Measurements from ENCODE around the gene NCAPD3.

The NCAPD3 gene

DNA sequence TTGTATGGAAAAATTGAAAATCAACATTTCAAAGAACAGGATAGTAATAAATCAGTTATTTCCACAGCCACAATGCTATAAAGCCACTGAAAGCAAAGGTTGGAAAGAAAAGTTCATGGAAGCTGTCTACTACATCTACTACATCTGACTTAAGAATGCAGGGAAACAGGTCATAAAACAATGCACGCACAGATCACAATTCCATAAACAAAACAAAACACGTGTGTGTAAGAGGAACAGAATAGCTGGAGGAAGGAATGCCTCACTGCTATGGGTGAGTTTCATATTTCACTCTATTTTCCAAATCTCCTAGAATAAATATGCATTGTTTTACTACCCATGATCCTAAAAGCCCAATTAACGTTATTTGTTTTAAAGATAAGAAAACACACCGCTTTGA is 66.3 kb downstream of the NCAPD3 start:
- no peak for DNase-seq

DNA sequence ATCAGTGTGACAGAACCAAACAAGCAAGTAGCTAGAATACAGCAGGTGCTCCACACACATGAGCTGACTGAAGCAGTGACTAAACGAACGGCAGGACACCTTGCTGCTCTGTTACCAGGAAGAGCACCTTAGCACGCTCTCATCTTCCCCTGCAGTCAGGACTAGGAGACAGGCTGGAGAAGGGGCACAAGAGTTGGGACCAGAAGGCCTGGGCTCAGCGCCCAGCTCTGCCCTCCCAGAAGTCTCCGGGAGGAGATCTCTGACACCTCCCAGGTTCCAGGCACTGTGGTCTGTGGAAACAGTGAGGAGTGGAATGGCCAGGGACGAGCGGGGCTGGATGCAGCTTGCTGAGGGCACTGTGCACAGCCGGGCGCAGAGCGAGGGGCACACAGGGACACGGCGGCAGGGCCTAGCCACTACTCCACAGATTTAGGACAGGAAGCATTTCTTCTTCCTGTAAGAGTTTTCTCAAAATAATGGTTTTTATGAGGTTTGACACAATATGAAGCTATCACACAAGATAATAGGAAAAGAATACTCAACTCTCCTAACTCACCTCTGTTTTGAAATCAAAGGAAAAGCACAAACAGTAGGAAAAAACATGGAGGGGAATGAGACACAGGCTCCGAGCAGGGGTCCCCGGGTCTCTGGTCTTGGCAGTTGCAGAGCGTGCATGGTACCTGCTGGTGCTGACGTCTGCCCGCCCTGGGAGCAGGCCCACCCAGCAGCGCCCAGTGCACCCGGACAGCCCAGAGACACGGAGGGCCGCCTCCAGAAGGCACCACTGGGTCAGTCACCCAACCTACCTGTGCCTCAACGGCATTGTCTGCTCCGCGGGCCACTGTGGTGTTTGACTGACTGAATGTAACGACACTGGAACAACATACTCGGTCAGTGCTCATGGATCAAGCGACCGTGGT is 67.6 kb downstream of the NCAPD3 start:
- DNase-seq, result no peak

- no peak for DNase-seq
Measured at GRCh38 chr11:134155456-134155855, 68.3 kb downstream of the NCAPD3 start.

- no peak for DNase-seq
Measured at GRCh38 chr11:134154441-134154840, 69.3 kb downstream of the NCAPD3 start.

DNA sequence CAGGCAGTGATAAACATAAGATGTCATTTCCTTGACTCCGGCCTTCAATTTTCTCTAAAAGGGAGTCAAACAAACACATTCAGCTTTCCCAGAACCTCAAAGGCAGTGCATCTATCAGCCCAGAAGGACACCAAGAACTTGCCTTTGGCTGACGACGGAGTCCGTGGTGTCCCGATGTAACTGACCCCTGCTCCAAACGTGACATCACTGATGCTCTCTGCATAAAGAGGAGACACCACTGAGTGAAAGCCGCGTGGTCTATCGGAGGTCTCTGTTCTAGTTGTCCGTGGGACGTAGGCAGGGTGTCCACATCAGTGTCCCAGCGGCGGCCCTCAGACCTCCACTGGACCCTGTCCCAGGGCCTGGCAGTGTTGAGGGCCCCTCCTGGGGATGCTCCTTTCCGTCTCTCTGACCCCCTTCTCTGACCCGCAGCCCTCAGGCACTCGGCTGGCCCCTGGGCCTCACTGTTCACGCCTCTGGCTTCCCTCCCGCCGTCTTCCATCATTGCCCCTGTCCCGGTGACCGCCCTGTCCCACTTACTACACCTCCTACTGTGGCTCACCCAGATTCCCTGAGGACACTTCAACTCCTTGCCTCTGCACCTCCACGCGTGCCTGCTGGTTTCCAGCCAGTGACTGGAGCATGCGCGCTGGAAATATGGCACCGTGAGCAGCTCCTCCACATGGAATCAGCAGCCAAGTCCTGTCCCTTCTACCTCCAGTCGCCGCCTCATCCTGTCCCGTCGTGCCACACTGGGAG is 70.4 kb downstream of the NCAPD3 start:
- DNase-seq, result no peak

- DNase-seq, result no peak
Measured at GRCh38 chr11:134152696-134153095, 71.1 kb downstream of the NCAPD3 start.

GRCh38 chr11:134151083-134151747 is 72.6 kb downstream of the NCAPD3 start:
- no peak for DNase-seq

DNA sequence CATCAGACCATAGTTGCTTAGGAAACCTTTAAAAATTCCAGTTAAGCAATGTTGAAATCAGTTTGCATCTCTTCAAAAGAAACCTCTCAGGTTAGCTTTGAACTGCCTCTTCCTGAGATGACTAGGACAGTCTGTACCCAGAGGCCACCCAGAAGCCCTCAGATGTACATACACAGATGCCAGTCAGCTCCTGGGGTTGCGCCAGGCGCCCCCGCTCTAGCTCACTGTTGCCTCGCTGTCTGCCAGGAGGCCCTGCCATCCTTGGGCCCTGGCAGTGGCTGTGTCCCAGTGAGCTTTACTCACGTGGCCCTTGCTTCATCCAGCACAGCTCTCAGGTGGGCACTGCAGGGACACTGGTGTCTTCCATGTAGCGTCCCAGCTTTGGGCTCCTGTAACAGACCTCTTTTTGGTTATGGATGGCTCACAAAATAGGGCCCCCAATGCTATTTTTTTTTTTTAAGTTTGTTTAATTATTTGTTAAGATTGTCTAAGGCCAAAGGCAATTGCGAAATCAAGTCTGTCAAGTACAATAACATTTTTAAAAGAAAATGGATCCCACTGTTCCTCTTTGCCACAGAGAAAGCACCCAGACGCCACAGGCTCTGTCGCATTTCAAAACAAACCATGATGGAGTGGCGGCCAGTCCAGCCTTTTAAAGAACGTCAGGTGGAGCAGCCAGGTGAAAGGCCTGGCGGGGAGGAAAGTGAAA is 73.4 kb downstream of the NCAPD3 start:
- DNase-seq, result no peak

GRCh38 chr11:134149371-134149770 is 74.4 kb downstream of the NCAPD3 start:
- no peak for DNase-seq

DNA sequence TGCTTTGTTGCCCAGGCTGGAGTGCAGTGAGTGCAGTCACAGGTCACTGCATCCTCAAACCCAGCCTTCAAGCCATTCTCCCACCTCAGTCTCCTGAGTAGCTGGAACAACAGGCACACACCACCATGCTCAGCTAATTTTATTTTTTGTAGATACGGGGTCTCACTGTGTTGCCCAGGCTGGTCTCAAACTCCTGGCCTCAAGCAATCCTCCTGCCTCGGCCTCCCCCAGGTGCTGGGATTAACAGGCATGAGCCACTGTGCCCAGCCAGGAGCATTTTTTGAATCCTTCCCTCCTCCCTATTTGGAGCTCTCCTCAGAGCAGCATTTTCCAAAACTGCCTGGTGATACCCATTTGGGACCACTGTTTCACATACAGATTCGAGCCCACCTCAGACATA is 77.2 kb downstream of the NCAPD3 start:
- DNase-seq, result no peak

DNA sequence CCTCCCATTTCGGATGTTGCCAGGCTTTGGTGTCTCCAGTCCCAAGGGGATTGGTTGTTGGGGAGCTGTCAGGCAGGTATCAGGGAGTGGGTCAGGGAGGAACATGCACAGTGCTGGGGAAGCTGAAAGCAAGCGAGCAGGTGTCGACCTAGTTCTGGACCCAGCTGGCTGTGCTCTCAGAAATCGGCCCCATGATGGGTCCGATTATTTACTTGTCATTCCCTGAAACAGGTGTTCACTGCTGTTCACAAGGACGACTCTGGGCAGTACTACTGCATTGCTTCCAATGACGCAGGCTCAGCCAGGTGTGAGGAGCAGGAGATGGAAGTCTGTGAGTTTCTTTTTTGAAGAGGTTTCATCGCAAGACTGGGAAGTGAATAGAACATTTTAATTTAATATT is 78.1 kb downstream of the NCAPD3 start:
- no peak for DNase-seq

GRCh38 chr11:134144744-134145143 is 79.0 kb downstream of the NCAPD3 start:
- no peak for DNase-seq

DNA sequence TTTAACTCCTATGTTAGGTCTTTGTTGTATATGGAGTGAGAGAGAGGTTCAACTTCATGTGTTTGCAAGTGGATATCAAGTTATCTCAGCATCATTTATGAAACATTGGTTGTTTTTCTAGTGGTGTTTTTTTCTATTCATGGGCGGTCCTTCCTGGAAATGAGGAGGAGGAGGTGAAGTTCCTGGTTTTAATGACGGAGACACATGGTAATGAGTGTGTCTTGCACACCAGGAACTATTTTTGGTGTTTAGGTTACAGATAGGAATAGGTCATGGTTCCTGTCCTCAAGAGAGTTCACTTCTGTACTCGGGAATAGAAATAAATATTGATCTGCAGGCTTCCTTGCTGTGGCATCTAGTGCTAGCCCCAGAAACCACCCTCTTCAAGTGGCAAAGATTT is 80.0 kb downstream of the NCAPD3 start:
- DNase-seq, result no peak

DNA sequence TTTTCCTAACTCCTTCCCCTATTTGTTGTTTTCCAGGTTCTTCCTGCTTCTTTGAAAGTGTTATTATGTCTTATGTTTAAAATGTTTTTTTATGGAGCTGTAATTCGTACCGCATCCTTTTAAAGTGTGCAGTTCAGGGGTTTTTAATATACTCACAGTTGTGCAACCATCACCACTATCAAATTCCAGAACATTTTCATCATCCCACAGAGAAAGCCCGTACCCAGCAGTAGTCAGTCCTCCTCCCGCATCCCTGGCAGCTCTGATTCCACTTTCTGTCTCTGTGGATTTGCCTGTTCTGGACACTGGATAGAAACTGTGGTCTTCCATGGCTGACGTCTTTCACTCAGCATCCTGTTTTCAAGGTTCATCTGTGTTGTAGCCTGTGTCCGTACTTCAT is 81.2 kb downstream of the NCAPD3 start:
- no peak for DNase-seq

GRCh38 chr11:134140961-134141490 is 82.7 kb downstream of the NCAPD3 start:
- DNase-seq, result no peak

DNA sequence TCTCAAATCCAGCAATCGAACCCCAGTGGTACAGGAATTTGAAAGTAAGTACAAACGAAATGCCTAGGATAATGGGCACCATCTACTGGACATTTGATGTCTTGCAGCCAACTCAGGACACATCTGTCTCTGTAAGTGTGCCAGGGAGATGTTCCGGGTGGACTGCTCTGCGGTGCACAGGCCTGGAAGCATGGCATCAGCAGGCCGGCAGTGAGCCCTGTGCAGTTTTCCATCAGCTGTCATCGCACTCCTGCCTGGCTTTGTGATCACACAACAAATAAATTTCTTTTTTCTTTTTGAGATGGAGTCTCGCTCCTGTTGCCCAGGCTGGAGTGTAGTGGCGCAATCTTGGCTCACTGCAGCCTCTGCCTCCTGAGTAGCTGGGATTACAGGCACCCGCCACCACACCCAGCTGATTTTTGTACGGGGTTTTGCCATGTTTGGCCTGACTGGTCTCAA is 83.9 kb downstream of the NCAPD3 start:
- peak; percentile 44 for DNase-seq

DNA sequence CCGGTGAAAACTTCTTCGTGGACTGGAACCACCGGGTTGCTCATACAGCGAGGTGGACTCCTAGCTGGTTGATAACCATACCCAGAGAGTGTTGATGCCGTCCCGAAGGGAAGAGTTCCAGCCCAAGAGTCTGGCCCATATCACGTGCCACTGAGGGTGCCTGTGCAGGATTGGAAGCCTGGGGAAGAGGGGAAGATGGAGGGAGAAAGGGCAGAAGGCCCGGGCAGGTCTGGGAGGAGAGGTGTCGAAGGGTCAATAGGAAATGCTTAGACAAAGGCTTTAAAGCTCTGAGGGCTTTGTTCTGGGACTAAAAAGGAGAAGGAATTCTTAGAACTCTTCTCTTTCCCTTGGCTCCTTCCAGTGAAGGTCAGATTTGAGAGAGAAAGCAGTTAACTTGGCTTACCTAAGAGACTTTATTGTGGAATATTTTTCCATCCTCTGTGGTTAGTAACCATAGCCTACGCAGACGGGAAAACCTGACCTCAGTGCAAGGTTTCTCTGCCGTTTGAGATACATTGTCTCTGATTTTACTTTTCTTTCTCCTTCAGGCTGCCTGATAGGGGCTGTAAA is 84.4 kb downstream of the NCAPD3 start:
- DNase-seq, result no peak

DNA sequence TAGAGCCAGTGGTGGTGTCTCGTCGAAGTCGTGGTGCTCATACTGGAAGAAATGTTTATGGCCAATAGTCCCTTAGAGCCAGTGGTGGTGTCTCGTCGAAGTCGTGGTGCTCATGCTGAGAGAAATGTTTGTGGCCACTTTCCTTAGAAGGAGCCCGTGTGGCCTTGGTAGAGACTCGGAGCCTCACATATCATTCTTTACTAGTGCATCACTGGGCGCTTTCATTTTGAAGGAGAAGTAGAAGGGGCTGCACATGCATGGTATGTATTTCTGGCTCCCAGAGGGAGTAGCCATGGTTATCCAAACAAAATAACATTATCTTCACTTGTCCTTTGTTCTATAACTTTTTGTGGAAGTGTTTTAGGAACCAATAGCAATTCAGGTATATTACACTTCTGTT is 85.4 kb downstream of the NCAPD3 start:
- no peak for DNase-seq

GRCh38 chr11:134134167-134134566 is 89.6 kb downstream of the NCAPD3 start:
- no peak for DNase-seq

DNA sequence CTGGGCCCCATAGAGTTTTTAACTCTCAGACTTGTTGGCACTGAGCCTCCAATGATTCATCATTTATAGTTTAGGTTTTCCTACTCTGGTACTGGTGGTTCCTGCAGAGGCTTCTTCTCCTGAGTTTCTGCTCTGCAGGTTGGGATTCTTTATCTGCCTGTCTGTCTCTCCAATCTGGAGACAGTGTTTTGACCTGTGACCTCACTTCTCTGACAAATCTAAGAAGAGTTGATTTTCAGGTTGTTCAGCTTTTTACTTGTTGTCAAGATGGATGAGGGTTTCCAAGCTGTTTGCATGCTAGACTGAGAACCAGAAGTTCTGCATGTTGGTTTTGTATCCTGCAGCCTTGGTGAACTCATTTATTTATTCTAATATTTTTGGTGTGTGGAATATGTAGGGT is 91.0 kb downstream of the NCAPD3 start:
- no peak for DNase-seq

GRCh38 chr11:134131628-134132244 is 92.0 kb downstream of the NCAPD3 start:
- no peak for DNase-seq
